IPS-15b (cell line): ENCODE results near the gene ANO1.

ENCODE experiments used
- H3K27me3 ChIP-seq: one replicate; pipeline ENCODE4 v1.6.1; 2013; ENCODE audit warnings: low read length; ENCODE audit not compliant: control insufficient read depth, insufficient read depth
- H3K36me3 ChIP-seq: one replicate; pipeline ENCODE4 v1.6.1; 2013; ENCODE audit warnings: low read length; ENCODE audit not compliant: control insufficient read depth, insufficient read depth
- H3K4me1 ChIP-seq: one replicate; pipeline ENCODE4 v1.6.1; 2013; ENCODE audit warnings: mild to moderate bottlenecking, low read length; ENCODE audit not compliant: control insufficient read depth, insufficient read depth
- H3K4me3 ChIP-seq: one replicate; pipeline ENCODE4 v1.5.1; 2013; ENCODE audit warnings: low read depth, low read length
- H3K9ac ChIP-seq: one replicate; pipeline ENCODE4 v1.6.1; 2013; ENCODE audit warnings: low read depth, mild to moderate bottlenecking, low read length
- H3K9me3 ChIP-seq: one replicate; pipeline ENCODE4 v1.6.1; 2013; ENCODE audit warnings: mild to moderate bottlenecking, low read length; ENCODE audit not compliant: control insufficient read depth, insufficient read depth

The ANO1 gene

DNA sequence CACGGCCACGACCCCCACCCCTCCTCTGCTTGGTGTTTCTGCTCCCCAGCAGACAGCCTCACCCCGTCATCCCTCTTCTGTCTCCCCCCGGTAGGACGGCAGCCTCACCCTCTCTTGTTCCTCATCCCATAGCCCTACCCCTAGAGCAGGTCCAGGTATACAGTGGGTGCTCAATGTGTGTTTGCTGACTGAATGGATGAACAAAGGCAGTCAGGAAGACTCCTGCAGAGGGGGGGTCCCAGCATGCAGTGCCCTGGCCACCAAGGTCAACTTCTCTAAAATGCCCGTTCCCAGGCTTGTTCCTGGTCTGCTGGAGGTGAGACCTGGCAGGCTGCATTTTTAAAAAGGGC, 90.3 kb downstream of the ANO1 start:
- no peaks in the 10 kb centered on the region for H3K4me1 ChIP-seq
- no peak overlapping the region for H3K9ac ChIP-seq
- no peak overlapping the region for H3K4me3 ChIP-seq
- no peaks in the 10 kb centered on the region for H3K9me3 ChIP-seq
- no peaks in the 10 kb centered on the region for H3K36me3 ChIP-seq
- H3K27me3 ChIP-seq = no peaks in the 10 kb centered on the region

DNA sequence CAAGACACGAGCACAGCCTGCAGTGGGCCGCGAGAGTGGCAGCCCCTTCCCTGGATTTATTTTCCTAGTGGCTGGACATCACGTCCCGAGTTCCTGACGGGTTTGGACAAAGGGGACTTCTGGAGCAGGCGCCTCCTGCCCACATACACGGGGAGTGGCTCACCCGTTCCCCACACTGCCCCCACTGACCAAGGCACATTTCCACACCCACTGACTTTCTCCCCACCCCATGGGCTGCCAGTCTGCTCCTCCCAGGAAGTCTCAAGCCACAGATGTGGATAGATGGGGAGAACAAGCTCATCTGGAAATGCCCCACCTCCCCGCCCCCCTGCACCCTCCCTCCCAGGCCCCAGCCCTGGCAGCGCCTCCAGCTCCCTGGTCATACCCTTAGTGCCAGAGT, 91.0 kb downstream of the ANO1 start:
- no peak overlapping the region for H3K9ac ChIP-seq
- no peaks in the 10 kb centered on the region for H3K4me1 ChIP-seq
- H3K9me3 ChIP-seq = no peaks in the 10 kb centered on the region
- no peaks in the 10 kb centered on the region for H3K27me3 ChIP-seq
- H3K4me3 ChIP-seq = no peak overlapping the region
- H3K36me3 ChIP-seq = no peaks in the 10 kb centered on the region

DNA sequence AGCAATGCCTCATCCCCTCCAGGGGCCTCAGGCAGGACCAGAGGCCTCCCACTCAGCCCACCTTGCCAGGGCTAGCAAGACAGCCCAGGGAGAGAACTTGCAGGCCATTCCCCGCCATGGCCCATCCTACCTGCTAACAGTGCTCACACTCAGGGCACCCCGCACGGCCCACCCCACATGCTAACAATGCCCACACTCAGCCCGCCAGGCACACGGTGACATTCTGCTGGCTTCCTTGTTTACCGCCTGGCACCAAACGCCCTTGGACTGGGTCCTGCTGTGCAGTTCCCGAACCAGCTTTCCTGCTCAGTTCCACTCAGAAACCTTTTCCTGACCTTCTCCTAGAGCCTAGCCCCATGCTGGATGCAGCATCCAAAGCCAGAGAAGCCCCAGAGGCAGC, 91.5 kb downstream of the ANO1 start:
- Histone ChIP-seq H3K4me3 (no peak overlapping the region), H3K36me3 (no peaks in the 10 kb centered on the region), H3K4me1 (no peaks in the 10 kb centered on the region), H3K9me3 (no peaks in the 10 kb centered on the region), H3K27me3 (no peaks in the 10 kb centered on the region), H3K9ac (no peak overlapping the region)

DNA sequence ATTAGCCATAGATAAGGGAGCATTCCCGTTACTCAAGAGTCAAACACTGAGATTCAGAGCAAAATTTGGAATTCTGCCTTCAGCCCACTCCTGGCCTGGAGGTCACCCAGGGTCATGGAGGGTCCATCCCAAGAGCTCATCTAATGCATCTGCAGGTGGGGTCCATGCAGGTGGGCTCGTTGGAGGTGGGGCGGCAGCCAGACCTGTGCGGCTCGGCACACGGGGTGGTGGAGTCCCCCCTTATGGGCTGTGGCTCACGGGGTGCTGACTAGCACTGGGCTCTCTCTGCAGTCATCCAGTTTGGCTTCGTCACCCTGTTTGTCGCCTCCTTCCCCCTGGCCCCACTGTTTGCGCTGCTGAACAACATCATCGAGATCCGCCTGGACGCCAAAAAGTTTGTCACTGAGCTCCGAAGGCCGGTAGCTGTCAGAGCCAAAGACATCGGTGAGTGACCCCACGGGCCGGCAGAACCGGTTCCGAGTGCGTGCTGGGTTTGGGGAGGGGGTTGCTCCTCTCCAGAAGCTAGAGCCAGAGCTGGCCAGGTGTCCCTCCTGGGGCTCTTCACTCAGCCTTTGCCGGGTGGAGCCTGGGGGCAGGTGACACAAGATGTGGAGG, 92.6 kb downstream of the ANO1 start:
- Histone ChIP-seq H3K9ac (no peak overlapping the region), H3K27me3 (no peaks in the 10 kb centered on the region), H3K9me3 (no peaks in the 10 kb centered on the region), H3K4me3 (no peak overlapping the region), H3K4me1 (no peaks in the 10 kb centered on the region), H3K36me3 (no peaks in the 10 kb centered on the region)

DNA sequence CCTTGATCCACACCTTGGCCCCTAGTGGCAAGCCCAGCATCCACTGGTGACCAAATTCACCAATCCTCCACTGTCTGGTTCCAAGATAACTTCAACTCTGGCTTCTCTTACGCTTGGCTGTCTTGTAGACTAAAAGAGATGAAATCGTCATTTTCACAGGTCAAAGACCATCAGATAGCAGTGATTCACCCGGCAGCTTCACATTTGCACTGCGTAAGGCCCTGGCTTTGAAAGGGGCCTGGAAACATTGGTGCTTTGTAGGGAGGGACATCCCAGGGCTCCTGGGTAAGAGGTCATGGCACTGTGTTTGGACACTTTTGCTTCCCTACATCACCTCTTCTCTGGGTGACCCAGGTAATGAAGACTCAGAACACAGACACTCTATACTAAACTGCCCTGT, 94.9 kb downstream of the ANO1 start:
- Histone ChIP-seq H3K9ac (no peak overlapping the region), H3K9me3 (no peaks in the 10 kb centered on the region), H3K27me3 (no peaks in the 10 kb centered on the region), H3K4me3 (no peak overlapping the region), H3K36me3 (no peaks in the 10 kb centered on the region), H3K4me1 (no peaks in the 10 kb centered on the region)

DNA sequence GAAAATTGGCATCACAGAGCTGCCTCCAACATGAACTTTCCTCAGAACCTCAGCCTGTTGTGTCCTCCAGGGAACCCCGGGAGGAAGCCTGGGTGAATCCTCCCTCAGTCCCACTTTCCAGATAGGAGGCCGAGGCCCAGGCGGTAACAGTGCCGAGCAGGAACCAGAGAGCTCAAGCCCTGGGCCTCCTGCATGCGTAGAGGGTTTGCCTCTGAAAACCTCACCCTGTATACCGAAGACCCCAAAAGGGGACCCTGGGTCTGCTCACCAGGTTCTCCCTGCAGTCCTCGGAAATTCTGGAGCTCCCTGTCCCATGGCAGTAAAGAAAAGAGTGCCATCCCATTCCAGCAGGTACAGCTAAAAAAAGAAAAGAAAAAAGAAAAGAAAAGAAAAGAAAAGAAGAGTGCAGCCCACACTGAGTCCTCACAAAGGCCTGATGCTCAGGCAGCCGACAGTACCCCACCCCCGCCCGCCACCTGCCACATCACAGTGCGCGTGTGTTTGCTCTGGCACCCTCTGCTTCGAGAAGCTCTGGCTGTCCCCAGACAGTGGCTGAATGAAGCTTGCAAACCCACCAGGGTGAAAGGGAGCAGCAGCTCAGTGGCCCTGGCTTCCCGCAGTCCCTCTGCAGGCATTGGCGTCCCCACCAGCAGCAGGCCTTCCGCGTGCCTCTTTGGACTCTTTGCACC, 96.6 kb downstream of the ANO1 start:
- Histone ChIP-seq H3K4me3 (no peak overlapping the region), H3K9me3 (no peaks in the 10 kb centered on the region), H3K9ac (no peak overlapping the region), H3K4me1 (no peaks in the 10 kb centered on the region), H3K27me3 (no peaks in the 10 kb centered on the region), H3K36me3 (no peaks in the 10 kb centered on the region)

DNA sequence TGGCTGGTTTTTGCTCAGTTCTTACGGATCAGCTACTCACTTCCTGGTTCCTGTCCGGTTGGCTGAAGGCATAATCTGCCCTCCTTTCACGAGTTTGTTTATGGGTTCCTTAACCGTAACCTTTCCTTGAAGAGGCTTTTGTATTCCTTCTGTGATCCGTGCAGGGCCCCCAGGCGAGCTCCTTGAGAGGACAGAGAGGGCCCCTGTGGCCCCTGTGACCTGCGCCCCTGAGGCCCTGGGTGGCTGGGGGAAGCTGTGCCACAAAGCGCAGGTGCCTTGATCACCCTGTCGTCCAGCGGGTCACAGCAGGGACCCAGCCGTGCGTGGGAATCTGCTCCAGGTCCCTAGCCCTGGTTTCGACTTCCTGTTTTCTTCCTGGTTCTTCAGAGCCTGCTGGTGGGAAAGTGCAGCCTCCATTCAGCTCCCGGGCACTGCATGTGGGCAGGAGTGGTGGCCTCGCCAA, 97.2 kb downstream of the ANO1 start:
- Histone ChIP-seq H3K4me1 (no peaks in the 10 kb centered on the region), H3K36me3 (no peaks in the 10 kb centered on the region), H3K9me3 (no peaks in the 10 kb centered on the region), H3K9ac (no peak overlapping the region), H3K27me3 (no peaks in the 10 kb centered on the region), H3K4me3 (no peak overlapping the region)

DNA sequence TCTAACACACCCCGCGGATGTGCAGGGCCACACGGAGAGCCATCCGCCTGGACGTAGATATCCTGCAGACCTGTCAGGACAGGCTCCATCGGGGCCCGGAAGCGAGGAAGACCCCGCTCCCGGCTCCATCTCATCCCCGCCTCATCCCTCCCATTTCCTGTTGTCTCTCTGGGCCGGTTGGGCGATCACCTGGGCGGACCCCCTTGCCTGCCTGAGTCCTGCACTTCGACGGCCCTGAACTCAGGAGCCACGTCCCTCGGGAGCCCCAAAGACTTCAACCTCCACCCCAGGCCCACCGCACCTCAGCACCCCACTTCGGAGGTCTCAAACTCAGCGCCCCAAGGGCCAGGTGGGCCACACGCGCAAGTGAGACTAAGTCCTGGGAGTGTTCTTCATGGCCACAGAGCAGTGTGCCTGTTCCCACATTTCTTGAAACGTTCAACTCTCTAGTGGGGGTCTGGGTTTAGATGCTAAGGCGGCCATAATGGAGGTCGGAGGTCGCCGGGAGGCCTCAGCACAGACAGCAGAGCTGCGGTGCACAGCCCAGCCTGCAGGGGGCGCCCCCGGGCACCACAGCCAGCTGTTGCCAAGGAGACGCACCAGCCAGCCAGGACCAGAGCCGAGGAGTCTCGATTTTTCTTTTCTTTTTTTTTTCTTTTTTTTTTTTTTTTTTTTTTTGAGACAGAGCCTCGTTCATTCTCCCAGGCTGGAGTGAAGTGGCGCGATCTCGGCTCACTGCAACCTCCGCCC, 99.0 kb downstream of the ANO1 start:
- Histone ChIP-seq H3K4me3 (no peak overlapping the region), H3K36me3 (no peaks in the 10 kb centered on the region), H3K9ac (no peak overlapping the region), H3K27me3 (no peaks in the 10 kb centered on the region), H3K9me3 (no peaks in the 10 kb centered on the region), H3K4me1 (no peaks in the 10 kb centered on the region)

DNA sequence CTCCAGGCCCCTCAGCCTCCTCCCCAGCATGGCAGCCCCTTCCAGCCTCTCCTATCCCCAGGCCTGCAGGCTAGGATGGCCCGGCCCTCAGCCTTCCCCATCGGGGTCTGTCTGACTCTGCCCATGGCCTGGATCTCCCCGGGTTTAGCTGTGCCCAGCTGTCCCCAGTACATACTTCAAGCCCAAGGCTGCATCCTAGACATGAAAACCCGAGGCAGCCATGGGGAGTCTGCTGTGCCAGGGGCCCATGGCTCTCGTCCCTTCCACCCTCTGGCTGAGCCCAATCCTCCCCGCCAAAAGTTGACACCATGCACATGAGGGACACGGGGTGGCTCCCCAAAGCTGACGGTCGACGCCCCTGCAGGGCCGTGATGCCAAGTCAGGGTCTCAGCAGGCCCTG, 102.8 kb downstream of the ANO1 start:
- Histone ChIP-seq H3K4me3 (no peak overlapping the region), H3K27me3 (no peaks in the 10 kb centered on the region), H3K4me1 (no peaks in the 10 kb centered on the region), H3K9me3 (no peaks in the 10 kb centered on the region), H3K9ac (no peak overlapping the region), H3K36me3 (no peaks in the 10 kb centered on the region)

DNA sequence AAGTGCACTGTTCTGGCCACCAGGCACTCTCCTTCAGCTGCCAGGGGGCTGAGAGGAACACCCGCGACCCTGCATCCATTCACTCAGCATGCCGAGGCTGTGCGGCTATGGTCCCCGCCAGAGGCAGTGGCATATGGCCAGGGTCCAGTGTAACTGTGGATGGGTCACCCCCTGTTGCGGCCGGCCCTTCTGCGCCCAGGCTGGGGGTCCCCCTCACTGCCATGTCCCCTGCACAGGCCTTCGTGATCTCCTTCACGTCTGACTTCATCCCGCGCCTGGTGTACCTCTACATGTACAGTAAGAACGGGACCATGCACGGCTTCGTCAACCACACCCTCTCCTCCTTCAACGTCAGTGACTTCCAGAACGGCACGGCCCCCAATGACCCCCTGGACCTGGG, 104.1 kb downstream of the ANO1 start:
- Histone ChIP-seq H3K36me3 (no peaks in the 10 kb centered on the region), H3K4me1 (no peaks in the 10 kb centered on the region), H3K27me3 (no peaks in the 10 kb centered on the region), H3K9ac (no peak overlapping the region), H3K4me3 (no peak overlapping the region), H3K9me3 (no peaks in the 10 kb centered on the region)

DNA sequence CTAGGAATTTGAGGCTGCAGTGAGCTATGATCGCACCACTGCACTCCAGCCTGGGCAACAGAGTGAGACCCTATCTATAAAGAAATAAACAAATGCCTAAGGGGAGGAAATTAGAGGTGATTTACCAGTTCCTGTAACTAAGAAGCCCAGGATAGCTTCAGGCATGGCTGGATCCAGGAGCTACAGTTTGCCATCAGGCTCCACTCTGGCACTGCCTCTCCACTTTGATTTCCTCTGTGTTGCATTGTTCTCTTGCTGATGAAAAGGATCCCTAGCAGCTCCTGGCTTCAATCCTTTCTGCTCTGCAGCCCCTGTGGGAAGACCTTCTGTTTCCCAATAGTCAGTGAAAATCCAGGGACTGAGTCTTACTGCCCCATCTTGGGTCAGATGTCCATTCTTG, 104.9 kb downstream of the ANO1 start:
- H3K9ac ChIP-seq = no peak overlapping the region

More for the DNA sequence above, 104.9 kb downstream of the ANO1 start:
- no peaks in the 10 kb centered on the region for H3K36me3 ChIP-seq
- H3K27me3 ChIP-seq = no peaks in the 10 kb centered on the region
- H3K4me3 ChIP-seq = no peak overlapping the region
- H3K4me1 ChIP-seq = no peaks in the 10 kb centered on the region
- H3K9me3 ChIP-seq = no peaks in the 10 kb centered on the region
